OCI-LY7 (cell line): Measurements from ENCODE around the gene ATP6V0E1. TPM values are rescaled to one million over a fixed set of nuclear protein-coding genes. Genes with fewer than 3 reads are reported as not detected.

ENCODE experiments used
- BruUV-seq: library from RNA; stranded (reverse); fragments of 400-500 nt; replicated peaks from 2 replicates; lab custom pipeline; 2021; lab: Mats Ljungman, UMichigan
- CTCF ChIA-PET: fragments of 300-600 bp; sonication (Branson Sonifier 250); formaldehyde crosslinking; loops from one replicate; lab custom pipeline; 2022; ENCODE audit warnings: antibody characterized with exemption; ENCODE audit not compliant: unreplicated experiment; lab: Charles Lee
- POLR2A ChIA-PET: fragments of 300-600 bp; sonication (Branson Sonifier 250); formaldehyde crosslinking; loops from one replicate; lab custom pipeline; 2022; ENCODE audit warnings: antibody characterized with exemption; lab: Charles Lee
- DNase-seq: peaks from one replicate; pipeline ENCODE4 v3.0.0-alpha.2; 2015; ENCODE audit warnings: low spot score
- H2AFZ ChIP-seq: fragments of 200-600 bp; sonication (generic), shearing (Covaris generic); 2 replicates; pipeline ENCODE4 v1.6.1; 2014; ENCODE audit warnings: mild to moderate bottlenecking, antibody characterized with exemption, low read length, moderate library complexity
- H3K27ac ChIP-seq: fragments of 200-600 bp; sonication (generic); 2 replicates; pipeline ENCODE4 v1.5.1; 2014; ENCODE audit warnings: mixed run types, low read depth, mild to moderate bottlenecking, moderate library complexity, low read length, inconsistent platforms; ENCODE audit not compliant: poor library complexity, severe bottlenecking
- H3K36me3 ChIP-seq: fragments of 200-600 bp; sonication (generic); 2 replicates; pipeline ENCODE4 v1.6.1; 2014; ENCODE audit warnings: mild to moderate bottlenecking, antibody characterized with exemption, low read length, moderate library complexity, mixed read lengths; ENCODE audit not compliant: insufficient read depth
- H3K4me1 ChIP-seq: fragments of 200-600 bp; sonication (generic); 2 replicates; pipeline ENCODE4 v1.5.1; 2014; ENCODE audit warnings: mild to moderate bottlenecking, low read length; ENCODE audit not compliant: insufficient read depth, poor library complexity, severe bottlenecking
- H3K4me2 ChIP-seq: fragments of 200-600 bp; sonication (generic); 2 replicates; pipeline ENCODE4 v1.6.1; 2014; ENCODE audit warnings: mild to moderate bottlenecking, low read length
- H3K4me3 ChIP-seq: fragments of 200-600 bp; sonication (generic); 2 replicates; pipeline ENCODE4 v1.5.1; 2014; ENCODE audit warnings: mild to moderate bottlenecking, low read depth, low read length; ENCODE audit not compliant: poor library complexity, severe bottlenecking
- H3K79me2 ChIP-seq: fragments of 200-600 bp; sonication (generic); 2 replicates; pipeline ENCODE4 v1.6.1; 2016; ENCODE audit warnings: low read depth, mild to moderate bottlenecking, low read length, moderate library complexity, mixed read lengths; ENCODE audit not compliant: insufficient read depth
- H3K9me2 ChIP-seq: fragments of 200-600 bp; sonication (generic); 2 replicates; pipeline ENCODE4 v1.6.1; 2016; ENCODE audit warnings: mild to moderate bottlenecking, low read length, mixed read lengths; ENCODE audit not compliant: insufficient read depth
- H3K9me3 ChIP-seq: fragments of 200-600 bp; sonication (generic); 2 replicates; pipeline ENCODE4 v1.6.1; 2014; ENCODE audit warnings: mild to moderate bottlenecking, mixed run types, low read length, mixed read lengths
- H4K20me1 ChIP-seq: fragments of 200-600 bp; sonication (generic); 2 replicates; pipeline ENCODE4 v1.6.1; 2014; ENCODE audit warnings: mild to moderate bottlenecking, antibody characterized with exemption, low read length, moderate library complexity, mixed read lengths; ENCODE audit not compliant: insufficient read depth
- CTCF ChIP-seq: fragments of 200-600 bp; sonication (generic); conservative IDR thresholded peaks from 2 replicates; pipeline ENCODE4 v1.5.1; 2014; ENCODE audit warnings: mild to moderate bottlenecking, antibody characterized with exemption, low read length, moderate library complexity, mixed read lengths
- EZH2phosphoT487 ChIP-seq: fragments of 200-600 bp; sonication (generic); IDR thresholded peaks from 2 replicates; pipeline ENCODE4 v1.6.1; 2018; ENCODE audit warnings: low read depth, borderline replicate concordance, mild to moderate bottlenecking, mixed run types, antibody characterized with exemption, low read length, moderate library complexity, mixed read lengths
- intact Hi-C: fragments of 100-400 bp; cut with micrococcal nuclease; formaldehyde crosslinking; loops from one replicate; pipeline ENCODE4 v1.10.0; 2022; ENCODE audit not compliant: unreplicated experiment
- total RNA-seq, 2 experiments: library from RNA; depleted of rRNA in 1 of 2; stranded (reverse); fragments of >200 nt in 1 of 2; shearing (Covaris generic) in 1 of 2; gene quantifications; 2 replicates each; pipeline ENCODE4 v1.2.3, GENCODE V29; 2014 to 2022

ATP6V0E1 gene
- total RNA-seq, 2 experiments from 2014 or later, result 39.9 to 59.4 TPM

GRCh38 chr5:172956228-172956627, 27.3 kb upstream of the ATP6V0E1 start:
- no TSS peak for BruUV-seq
- H3K4me3 ChIP-seq, result no peak overlapping the region
- H3K4me2 ChIP-seq, result no peak overlapping the region
- CTCF ChIA-PET, result no interaction called here
- H3K4me1 ChIP-seq, result peaks cover 13% of the 10 kb centered on the region
- intact Hi-C loops, result loop anchor here (10.0 kb wide), 1 partner anchor 481 kb away; no protein-coding TSS in a partner anchor
- no peak overlapping the region for H2AFZ ChIP-seq
- no peaks in the 10 kb centered on the region for H4K20me1 ChIP-seq
- POLR2A ChIA-PET, result no interaction called here
- no peak for DNase-seq
- TF ChIP-seq EZH2phosphoT487 (no peak), CTCF (no peak)
- H3K79me2 ChIP-seq, result 0 out of 2 replicates have a peak, but pooled peaks cover 7% of the 10 kb centered on the region
- H3K9me2 ChIP-seq, result no peaks in the 10 kb centered on the region
- peaks cover 12% of the 10 kb centered on the region for H3K36me3 ChIP-seq
- no peak overlapping the region for H3K27ac ChIP-seq
- no peaks in the 10 kb centered on the region for H3K9me3 ChIP-seq

- ChIA-PET CTCF (no interaction called here), POLR2A (no interaction called here)
- BruUV-seq, result no TSS peak
- Histone ChIP-seq H3K79me2 (0 out of 2 replicates have a peak, but pooled peaks cover 7% of the 10 kb centered on the region), H3K4me2 (no peak overlapping the region), H3K27ac (no peak overlapping the region), H3K36me3 (peaks cover 11% of the 10 kb centered on the region), H2AFZ (no peak overlapping the region), H3K4me3 (no peak overlapping the region), H3K9me2 (no peaks in the 10 kb centered on the region), H4K20me1 (no peaks in the 10 kb centered on the region), H3K4me1 (peaks cover 13% of the 10 kb centered on the region), H3K9me3 (no peaks in the 10 kb centered on the region)
- intact Hi-C loops, result loop anchor here (10.0 kb wide), 1 partner anchor 482 kb away; no protein-coding TSS in a partner anchor
- DNase-seq, result no peak
- TF ChIP-seq CTCF (no peak), EZH2phosphoT487 (no peak)
Observed at GRCh38 chr5:172956936-172957335, 26.6 kb upstream of the ATP6V0E1 start.

GRCh38 chr5:172957458-172957857, 26.1 kb upstream of the ATP6V0E1 start:
- Histone ChIP-seq H3K4me1 (peaks cover 13% of the 10 kb centered on the region), H3K4me3 (no peak overlapping the region), H3K79me2 (0 out of 2 replicates have a peak, but pooled peaks cover 7% of the 10 kb centered on the region), H4K20me1 (no peaks in the 10 kb centered on the region), H3K36me3 (peaks cover 13% of the 10 kb centered on the region), H2AFZ (no peak overlapping the region), H3K27ac (no peak overlapping the region), H3K9me2 (no peaks in the 10 kb centered on the region), H3K4me2 (no peak overlapping the region), H3K9me3 (no peaks in the 10 kb centered on the region)
- intact Hi-C loops, result loop anchor here (10.0 kb wide), 1 partner anchor 483 kb away; no protein-coding TSS in a partner anchor
- DNase-seq, result no peak
- no TSS peak for BruUV-seq
- CTCF ChIA-PET, result no interaction called here
- POLR2A ChIA-PET, result interaction anchor here (2.2 kb wide), 1 partner anchor 15 kb away, joined by 8 read pairs; no protein-coding TSS in a partner anchor
- TF ChIP-seq CTCF (no peak), EZH2phosphoT487 (no peak)
